Medulla oblongata (tissue), 1 donor: ENCODE data around the gene ETV6.

Experiments
- DNase-seq: peaks from one replicate; pipeline ENCODE4 v3.0.0-alpha.2; 2015; ENCODE audit errors: extremely low spot score

Gene ETV6

DNA sequence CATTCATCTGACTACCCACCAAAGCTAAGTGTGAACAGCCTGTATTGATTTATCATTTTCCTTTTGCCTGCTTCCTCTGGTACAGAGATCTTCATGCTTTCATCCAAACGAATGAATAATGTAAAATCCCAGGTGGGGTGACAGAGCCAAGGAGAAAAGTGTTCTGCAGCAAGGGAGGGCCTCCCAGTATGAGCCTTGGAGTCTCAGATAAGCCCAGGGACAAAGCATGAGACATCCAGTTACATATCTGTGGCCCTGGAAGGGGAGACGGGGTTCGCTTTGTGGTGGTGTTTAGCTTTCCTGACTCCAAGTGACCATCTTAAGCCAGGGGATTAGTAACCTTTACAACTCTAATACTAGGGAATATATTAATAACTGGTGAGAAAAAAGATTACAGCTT lies 177.1 kb downstream of the ETV6 start:
- no peak for DNase-seq

DNA sequence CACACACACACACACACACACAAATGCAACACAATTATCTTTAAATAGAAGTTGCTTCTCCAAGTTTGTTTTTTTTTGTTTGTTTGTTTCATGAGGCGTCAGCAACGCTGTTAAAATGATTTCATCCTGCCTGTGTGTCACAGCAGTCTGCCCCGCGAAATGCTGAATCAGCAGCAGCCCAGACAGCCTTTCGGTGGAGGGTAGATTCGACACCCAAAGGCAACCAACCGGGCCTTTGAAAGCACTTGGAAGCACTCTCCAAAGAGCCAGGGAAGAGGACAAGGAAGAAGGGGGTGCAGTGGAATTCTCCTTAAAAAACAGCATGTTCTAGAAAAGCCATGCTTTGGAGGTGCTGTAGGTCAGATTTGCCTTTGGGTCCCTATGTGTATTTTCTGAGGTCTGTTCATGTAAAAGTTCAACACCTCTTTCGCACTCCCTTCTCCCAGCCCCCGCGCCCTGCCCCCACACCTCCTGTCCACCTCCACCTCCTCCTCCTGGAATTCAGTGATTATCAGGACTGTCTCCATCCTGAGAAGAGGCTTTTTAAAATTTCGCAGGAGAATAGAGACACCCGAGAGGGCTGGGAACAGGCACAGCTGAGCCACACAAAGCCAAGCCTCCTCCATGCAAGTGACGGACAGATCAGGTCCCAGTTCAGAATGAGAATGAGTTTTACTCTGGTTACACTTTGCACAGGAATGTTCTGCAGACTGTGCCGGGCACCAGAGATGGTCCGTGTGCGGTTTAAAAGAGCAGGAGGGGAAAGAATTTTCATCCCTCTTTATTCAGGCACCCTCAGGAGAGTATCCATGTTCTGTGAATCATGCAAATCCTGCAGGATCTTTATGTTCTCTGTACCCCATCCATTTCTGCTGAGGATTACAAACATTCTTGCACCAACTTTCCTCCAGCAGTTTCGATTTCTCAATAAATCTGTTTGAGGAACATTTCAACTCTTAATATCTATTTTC lies 177.9 kb downstream of the ETV6 start:
- no peak for DNase-seq

DNA sequence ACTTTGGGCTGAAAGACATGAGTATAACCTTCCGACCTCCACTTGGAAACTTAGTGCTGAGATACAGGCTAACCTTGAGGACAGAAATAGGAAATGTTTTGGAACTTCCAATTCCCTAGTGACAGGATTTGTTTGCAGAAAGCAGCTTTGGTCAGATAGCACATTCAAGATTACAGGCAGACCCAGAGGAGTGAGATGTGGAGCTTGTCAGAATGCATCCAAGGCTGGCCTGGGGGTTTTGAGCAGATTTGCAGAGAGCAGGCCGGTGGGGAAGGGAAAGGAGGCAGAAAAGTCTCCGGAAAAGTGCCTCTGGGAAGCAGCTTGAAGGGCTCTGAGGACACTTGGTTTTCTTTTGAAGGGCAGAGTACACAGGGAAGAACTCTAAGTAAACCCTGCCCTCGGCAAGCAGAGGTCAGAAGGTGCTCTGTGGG lies 180.3 kb downstream of the ETV6 start:
- no peak for DNase-seq

GRCh38 chr12:11830307-11830801 lies 180.9 kb downstream of the ETV6 start:
- no peak for DNase-seq

GRCh38 chr12:11832093-11832492 lies 182.6 kb downstream of the ETV6 start:
- DNase-seq: no peak

GRCh38 chr12:11833174-11833895 lies 183.9 kb downstream of the ETV6 start:
- no peak for DNase-seq

DNA sequence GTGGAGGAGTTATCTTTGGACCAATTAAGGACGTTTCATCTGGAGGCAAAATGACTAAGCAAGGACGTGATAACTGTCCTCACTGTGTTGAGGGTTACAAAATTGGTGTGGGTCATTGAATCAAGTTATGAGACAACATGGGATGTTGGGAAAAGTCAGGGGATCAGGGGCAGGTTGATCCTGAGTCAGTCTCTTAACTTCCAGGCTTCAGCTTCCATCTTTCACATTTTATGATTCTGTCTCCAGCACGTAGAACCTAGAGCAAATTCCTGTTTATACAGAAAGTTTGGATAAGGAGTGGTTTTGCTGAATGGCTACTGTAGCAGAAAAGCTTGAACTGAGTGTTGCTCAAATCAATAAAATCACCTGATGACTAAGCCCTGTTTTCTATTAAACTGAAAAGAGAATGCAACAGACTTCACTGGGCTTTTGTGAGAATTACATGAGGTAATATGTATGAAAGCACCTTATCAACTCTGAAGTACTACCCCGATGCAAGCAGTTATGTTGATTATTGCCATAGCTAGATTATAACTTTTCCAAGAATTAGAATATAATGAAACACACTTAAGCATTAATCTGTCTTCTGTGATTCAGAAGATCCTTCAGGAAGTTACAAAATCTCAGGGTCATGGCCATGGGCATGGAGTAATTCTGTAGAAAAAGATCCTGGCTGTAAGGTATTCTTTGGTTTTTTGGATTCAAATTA lies 184.8 kb downstream of the ETV6 start:
- DNase-seq: no peak

- no peak for DNase-seq
Measured at GRCh38 chr12:11834931-11835330, 185.5 kb downstream of the ETV6 start.

DNA sequence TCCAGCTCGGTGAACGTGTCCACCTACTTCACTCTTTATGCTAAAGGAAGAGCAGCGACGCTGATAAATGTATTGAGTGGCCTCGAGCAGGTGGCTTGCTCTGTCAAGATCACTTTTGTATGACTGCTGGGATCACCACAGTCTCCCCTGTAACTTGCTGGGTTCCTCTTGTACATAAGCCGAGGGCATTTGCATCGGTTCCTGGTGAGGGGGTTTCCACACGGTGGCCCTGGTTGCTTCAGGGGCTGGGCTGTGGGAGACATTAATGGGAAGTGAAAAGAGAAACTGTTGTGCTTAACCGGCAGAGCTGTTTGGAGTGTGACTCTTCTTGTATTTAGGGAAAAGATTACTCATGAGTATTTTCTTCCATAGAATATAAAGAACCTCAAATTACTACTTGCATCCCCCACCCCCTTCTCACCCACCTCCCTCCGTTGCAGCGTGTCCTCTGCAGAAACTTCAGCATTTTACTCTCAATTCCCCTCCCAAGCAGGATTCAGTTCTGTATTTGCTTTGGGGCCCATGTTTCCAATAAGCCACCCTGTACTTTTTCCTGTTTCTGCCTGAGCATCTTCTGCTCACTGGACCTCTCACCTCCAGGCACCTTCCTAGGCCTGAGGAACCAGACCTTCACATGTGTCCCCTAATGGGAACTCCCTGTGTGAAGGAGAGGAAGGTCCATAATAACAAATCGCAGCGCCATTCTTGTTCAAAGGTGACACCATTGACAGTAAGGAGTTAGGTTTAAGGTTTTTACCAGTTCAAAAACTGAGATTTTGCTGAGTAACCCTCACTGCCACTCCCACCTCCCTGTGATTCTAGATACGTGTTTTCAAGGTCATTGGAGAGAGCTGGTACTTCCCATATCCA lies 187.0 kb downstream of the ETV6 start:
- DNase-seq: peak; percentile 80

DNA sequence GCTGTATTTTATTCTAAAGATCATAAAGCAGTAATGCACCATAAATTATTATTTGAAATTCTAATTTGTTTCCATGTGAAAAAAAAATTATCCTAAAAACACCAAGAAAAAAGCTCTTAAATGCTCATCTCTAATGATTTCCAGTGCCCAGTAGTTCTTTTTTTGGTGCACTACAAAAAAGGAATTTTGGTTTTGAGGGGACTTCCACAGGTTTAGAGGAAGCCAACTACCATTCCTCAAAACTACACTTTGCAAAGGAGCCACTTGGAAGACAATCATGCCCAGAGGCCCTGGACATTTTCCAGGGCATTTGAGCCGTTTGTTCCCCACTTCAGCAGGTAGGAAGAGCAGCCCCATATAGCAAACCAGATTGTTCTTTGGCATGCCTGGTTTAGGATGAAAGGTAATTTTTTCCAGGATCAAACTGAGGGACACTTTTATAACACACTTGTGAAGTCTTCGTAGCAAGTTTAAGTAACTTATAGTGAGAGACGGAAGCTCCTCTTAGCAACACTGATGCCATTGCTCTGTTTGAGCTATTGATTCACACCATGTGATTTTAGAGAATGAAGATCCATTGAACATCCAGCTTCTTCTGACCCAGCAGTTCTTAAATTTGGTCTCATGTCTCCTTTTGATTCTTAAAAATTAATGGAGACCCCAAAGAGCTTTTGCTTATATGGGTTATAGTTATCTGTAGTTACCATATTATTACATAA lies 187.9 kb downstream of the ETV6 start:
- DNase-seq: no peak

DNA sequence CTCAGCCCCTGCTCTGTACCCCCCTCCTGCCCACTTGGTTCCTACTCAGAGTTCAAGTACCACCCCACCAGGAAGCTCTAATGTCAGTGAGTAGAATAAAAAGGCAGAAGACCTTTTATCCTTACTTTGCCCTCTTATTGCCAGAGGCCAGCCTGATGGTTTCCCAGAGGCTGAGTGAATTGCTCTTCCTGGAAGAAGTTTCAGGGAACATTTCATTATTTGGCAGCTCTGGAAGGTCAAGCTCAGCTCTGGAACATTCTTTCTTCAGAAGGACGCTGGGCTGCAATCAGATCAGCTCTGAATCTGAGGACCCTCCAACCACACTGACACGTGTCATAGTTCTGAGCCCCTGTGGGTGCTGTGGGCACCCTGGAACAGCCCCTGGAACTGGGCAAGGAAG lies 188.9 kb downstream of the ETV6 start:
- no peak for DNase-seq

- peak; percentile 84 for DNase-seq
Measured at GRCh38 chr12:11839091-11839641, 189.7 kb downstream of the ETV6 start.

- no peak for DNase-seq
Measured at GRCh38 chr12:11840366-11840765, 190.9 kb downstream of the ETV6 start.

DNA sequence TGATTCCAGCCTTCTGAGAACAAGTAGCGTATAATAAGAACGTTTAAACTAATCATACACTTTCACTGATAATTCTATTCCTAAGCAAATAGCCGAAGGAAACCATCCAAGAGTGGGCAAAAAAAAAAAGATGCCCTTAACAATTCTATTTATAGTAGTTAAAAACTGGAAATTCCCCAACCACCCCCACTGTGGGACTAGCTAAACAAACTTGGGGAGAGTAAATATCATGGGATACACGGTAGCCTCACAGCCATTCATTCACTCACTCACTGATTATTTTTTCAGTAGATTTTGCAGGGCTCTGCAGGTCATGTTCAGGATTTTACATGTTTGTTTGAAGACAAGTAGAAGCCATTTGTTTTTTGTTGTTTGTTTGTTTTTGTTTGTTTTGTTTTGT lies 197.0 kb downstream of the ETV6 start:
- DNase-seq: no peak

DNA sequence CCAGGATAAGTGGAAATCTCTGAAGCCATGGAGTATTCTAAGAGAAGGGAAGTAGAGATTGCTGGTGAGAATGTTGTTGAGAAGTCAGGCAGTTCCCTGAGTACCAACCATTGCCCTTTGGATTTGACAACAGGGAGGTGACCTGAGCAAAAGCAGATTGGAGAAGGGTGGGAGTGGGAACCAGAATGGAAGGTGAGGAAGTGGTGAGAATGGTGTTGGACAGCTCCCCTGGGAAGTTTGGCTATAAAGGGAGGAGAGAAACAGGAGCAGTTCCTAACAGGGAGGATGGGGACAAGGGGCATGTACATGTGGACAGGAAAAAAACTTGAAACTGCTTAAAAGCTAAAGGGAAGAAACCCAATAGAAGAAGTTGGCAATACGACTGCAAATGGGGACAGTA lies 198.1 kb downstream of the ETV6 start:
- no peak for DNase-seq

GRCh38 chr12:11849757-11850504 lies 200.5 kb downstream of the ETV6 start:
- no peak for DNase-seq

GRCh38 chr12:11853126-11853525 lies 203.7 kb downstream of the ETV6 start:
- no peak for DNase-seq

DNA sequence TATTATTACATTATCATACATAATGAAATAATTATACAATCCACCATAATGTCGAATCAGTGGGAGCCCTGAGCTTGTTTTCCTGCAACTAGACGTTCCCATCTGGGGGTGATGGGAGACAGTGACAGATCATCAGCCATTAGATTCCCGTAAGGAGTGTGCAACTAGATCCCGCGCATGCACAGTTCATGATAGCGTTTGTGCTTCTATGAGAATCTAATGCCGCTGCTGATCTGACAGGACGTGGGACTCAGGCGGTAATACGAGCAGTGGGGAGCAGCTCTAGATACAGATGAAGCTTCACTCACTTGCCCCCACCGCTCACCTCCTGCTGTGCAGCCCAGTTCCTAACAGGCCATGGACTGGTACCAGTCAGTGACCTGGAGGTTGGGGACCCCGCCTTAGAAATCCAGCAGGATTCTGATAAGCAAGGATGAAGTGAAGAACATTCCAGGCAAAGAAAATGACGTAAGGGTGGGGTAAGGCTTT lies 204.6 kb downstream of the ETV6 start:
- no peak for DNase-seq

DNA sequence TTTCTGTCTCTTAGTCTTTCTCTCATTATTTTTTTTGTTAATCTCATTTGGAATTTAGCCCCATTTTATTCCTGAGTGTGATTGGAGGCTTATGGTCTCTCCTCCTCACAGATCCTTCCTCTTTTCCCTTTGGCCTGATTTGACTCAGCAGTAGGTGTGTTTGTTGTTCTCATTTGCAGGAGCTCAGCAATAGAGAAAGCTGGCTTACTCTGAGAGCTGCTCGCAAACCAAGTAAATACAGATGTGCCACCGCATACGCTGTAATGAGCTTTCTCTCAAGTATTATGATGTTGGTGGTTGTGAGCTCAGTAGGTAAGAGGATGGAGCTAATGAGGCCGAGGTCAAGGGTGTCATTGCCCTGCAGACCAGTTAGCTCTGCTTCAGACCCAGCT lies 206.5 kb downstream of the ETV6 start:
- peak; percentile 48 for DNase-seq
